Naive thymus-derived CD4-positive, alpha-beta T cell (primary cell): Measurements from ENCODE around the gene TNFSF8. TPM values are rescaled to one million over a fixed set of nuclear protein-coding genes. Genes with fewer than 3 reads are reported as not detected.

ENCODE experiments used
- ATAC-seq: fragments of 150-1000 bp; cut with Tn5 transposase; 2 replicates; pipeline ENCODE4 v1.10.0; 2021; ENCODE audit warnings: mild to moderate bottlenecking, moderate library complexity
- CTCF ChIA-PET: fragments of 350-600 bp; sonication (Branson Sonifier 250); formaldehyde crosslinking; loops from one replicate; lab custom pipeline; 2021; ENCODE audit warnings: antibody characterized with exemption; lab: Charles Lee
- POLR2A ChIA-PET: fragments of 350-600 bp; sonication (Branson Sonifier 250); formaldehyde crosslinking; loops from one replicate; lab custom pipeline; 2021; ENCODE audit warnings: antibody characterized with exemption, inconsistent platforms; lab: Charles Lee
- DNase-seq, 9 donors: peaks; one replicate each; pipeline versions ENCODE4 v3.0.0 to v3.0.0-alpha.2; 2020 to 2022; ENCODE audit warnings: mixed read lengths in 1 of 9
- H3K27ac ChIP-seq: one replicate; pipeline ENCODE4 v1.7.0; 2013; ENCODE audit warnings: mild to moderate bottlenecking, low read depth, low read length, moderate library complexity
- H3K27me3 ChIP-seq, 2 donors: one replicate each; pipeline ENCODE4 v1.7.0; 2013; ENCODE audit warnings: low read length in 2 of 2, mild to moderate bottlenecking in 2 of 2, moderate library complexity in 2 of 2; ENCODE audit not compliant: control insufficient read depth in 2 of 2, insufficient read depth in 2 of 2
- H3K36me3 ChIP-seq, 3 experiments: 1 replicate in 2 of 3; 2 replicates in 1 of 3; pipeline ENCODE4 v1.7.0; 2013; ENCODE audit warnings: low read length in 3 of 3, mild to moderate bottlenecking in 3 of 3, moderate library complexity in 1 of 3; ENCODE audit not compliant: insufficient read depth in 3 of 3, control insufficient read depth in 2 of 3
- H3K4me1 ChIP-seq, 2 donors: one replicate each; pipeline ENCODE4 v1.7.0; 2013; ENCODE audit warnings: low read length in 2 of 2, mild to moderate bottlenecking in 2 of 2, moderate library complexity in 1 of 2; ENCODE audit not compliant: control insufficient read depth in 2 of 2, insufficient read depth in 2 of 2
- H3K4me3 ChIP-seq: 2 replicates; pipeline ENCODE4 v1.7.0; 2013; ENCODE audit warnings: mild to moderate bottlenecking, low read length
- H3K9me3 ChIP-seq, 3 experiments: 1 replicate in 2 of 3; 2 replicates in 1 of 3; pipeline ENCODE4 v1.7.0; 2013; ENCODE audit warnings: low read length in 3 of 3; ENCODE audit not compliant: control insufficient read depth in 2 of 3
- H3K27ac Mint-ChIP-seq, 9 donors: one replicate each; pipeline ENCODE4 v1.8.0; 2020 to 2022; ENCODE audit warnings: mixed read lengths in 9 of 9, mild to moderate bottlenecking in 8 of 9, moderate library complexity in 5 of 9, inconsistent platforms in 2 of 9
- H3K27me3 Mint-ChIP-seq, 5 donors: one replicate each; pipeline ENCODE4 v1.8.0; 2021 to 2022; ENCODE audit warnings: mixed read lengths in 5 of 5, mild to moderate bottlenecking in 1 of 5
- H3K36me3 Mint-ChIP-seq, 5 donors: one replicate each; pipeline ENCODE4 v1.8.0; 2020 to 2022; ENCODE audit warnings: mixed read lengths in 5 of 5, mild to moderate bottlenecking in 3 of 5, inconsistent platforms in 1 of 5
- H3K4me1 Mint-ChIP-seq, 7 donors: one replicate each; pipeline ENCODE4 v1.8.0; 2020 to 2022; ENCODE audit warnings: mixed read lengths in 7 of 7, mild to moderate bottlenecking in 3 of 7, inconsistent platforms in 1 of 7
- H3K4me3 Mint-ChIP-seq, 10 donors: one replicate each; pipeline ENCODE4 v1.8.0; 2020 to 2022; ENCODE audit warnings: mild to moderate bottlenecking in 10 of 10, mixed read lengths in 10 of 10, moderate library complexity in 6 of 10, inconsistent platforms in 2 of 10
- H3K9me3 Mint-ChIP-seq, 11 donors: one replicate each; pipeline ENCODE4 v1.8.0; 2020 to 2022; ENCODE audit warnings: mixed read lengths in 11 of 11, mild to moderate bottlenecking in 4 of 11, inconsistent platforms in 1 of 11, moderate library complexity in 1 of 11
- intact Hi-C, 2 donors: fragments of 100-400 bp; cut with micrococcal nuclease; formaldehyde crosslinking; loops; one replicate each; pipeline ENCODE4 v1.15.1; 2023
- polyA plus RNA-seq, 2 donors: library from polyadenylated mRNA; unstranded; fragments of 300-500 nt; fragmentation: Illumina TruSeq; gene quantifications; one replicate each; pipeline ENCODE4 v1.2.3, GENCODE V29; 2021
- total RNA-seq, 6 experiments: library from RNA in 5 of 6; stranded (reverse) in 5 of 6; gene quantifications; 1 replicate in 5 of 6; 2 replicates in 1 of 6; pipeline ENCODE4 v1.2.3 and lab custom pipeline; 2021 to 2026

TNFSF8 gene
- total and polyA plus RNA-seq, 7 experiments from 2014 or later = 19.3 to 129 (median 35.4) TPM

GRCh38 chr9:114861273-114861672 lies 69.1 kb downstream of the TNFSF8 start:
- DNase-seq (no peak), ATAC-seq (no peak)
- no peak overlapping the region for H3K4me3 Mint-ChIP-seq
- H3K27ac Mint-ChIP-seq = peak overlapping the region in 1 of 9 donors; percentile 81
- peaks cover 0 to 26% (median 5%) of the 10 kb centered on the region in 5 donors for H3K36me3 Mint-ChIP-seq
- H3K27ac ChIP-seq = no peak overlapping the region
- H3K4me1 Mint-ChIP-seq = peaks cover 0 to 16% (median 2%) of the 10 kb centered on the region in 7 donors
- peaks cover 0 to 34% (median 0%) of the 10 kb centered on the region in 5 donors for H3K27me3 Mint-ChIP-seq
- ChIA-PET POLR2A (interaction anchor here (0.7 kb wide), 2 partner anchors 10 to 28 kb away, joined by 3 to 4 read pairs; no protein-coding TSS in a partner anchor), CTCF (no interaction called here)
- no peak overlapping the region for H3K4me3 ChIP-seq
- H3K36me3 ChIP-seq = no peaks in the 10 kb centered on the region
- H3K27me3 ChIP-seq = no peaks in the 10 kb centered on the region
- no peaks in the 10 kb centered on the region for H3K4me1 ChIP-seq
- intact Hi-C loops = no loop called here
- H3K9me3 Mint-ChIP-seq = peaks cover 0 to 17% (median 3%) of the 10 kb centered on the region in 11 donors
- H3K9me3 ChIP-seq = no peaks in the 10 kb centered on the region

DNA sequence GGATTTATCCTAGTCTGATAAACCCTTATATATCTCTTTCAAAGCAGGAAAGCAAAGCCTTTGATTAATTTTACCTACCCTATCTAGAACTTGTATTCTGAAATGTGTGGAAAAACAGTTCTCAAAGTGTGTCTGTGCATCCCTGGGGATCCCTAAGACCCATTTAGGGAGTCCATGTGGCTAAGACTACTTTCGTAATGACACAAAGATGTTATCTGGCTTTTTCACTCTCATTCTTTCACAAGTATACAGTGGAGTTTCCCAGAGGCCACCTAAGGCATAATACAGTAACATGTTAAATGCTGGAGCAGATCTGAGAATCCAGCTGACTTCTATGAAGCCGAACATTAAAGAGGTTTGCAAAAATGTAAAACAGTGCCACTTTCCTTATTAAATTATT lies 70.2 kb downstream of the TNFSF8 start:
- CTCF ChIA-PET = no interaction called here
- Mint-ChIP-seq H3K4me3 (no peak overlapping the region), H3K27me3 (peaks cover 0 to 36% (median 0%) of the 10 kb centered on the region in 5 donors), H3K36me3 (peaks cover 0 to 24% (median 5%) of the 10 kb centered on the region in 5 donors), H3K4me1 (peaks cover 0 to 16% (median 2%) of the 10 kb centered on the region in 7 donors), H3K27ac (no peak overlapping the region), H3K9me3 (peaks cover 0 to 14% (median 3%) of the 10 kb centered on the region in 11 donors)
- H3K27me3 ChIP-seq = no peaks in the 10 kb centered on the region
- no peaks in the 10 kb centered on the region for H3K36me3 ChIP-seq
- H3K4me3 ChIP-seq = no peak overlapping the region
- H3K4me1 ChIP-seq = no peaks in the 10 kb centered on the region
- no peak overlapping the region for H3K27ac ChIP-seq
- H3K9me3 ChIP-seq = no peaks in the 10 kb centered on the region
- POLR2A ChIA-PET = no interaction called here
- DNase-seq (no peak), ATAC-seq (no peak)
- intact Hi-C loops = no loop called here

GRCh38 chr9:114856942-114857315 lies 73.5 kb downstream of the TNFSF8 start:
- no peaks in the 10 kb centered on the region for H3K9me3 ChIP-seq
- H3K27me3 Mint-ChIP-seq = peaks cover 0 to 38% (median 0%) of the 10 kb centered on the region in 5 donors
- no peak overlapping the region for H3K4me3 ChIP-seq
- no peaks in the 10 kb centered on the region for H3K4me1 ChIP-seq
- H3K36me3 ChIP-seq = no peaks in the 10 kb centered on the region
- H3K4me1 Mint-ChIP-seq = peaks cover 0 to 12% (median 0%) of the 10 kb centered on the region in 7 donors
- H3K27ac ChIP-seq = no peak overlapping the region
- H3K27ac Mint-ChIP-seq = no peak overlapping the region
- peaks cover 0 to 14% (median 5%) of the 10 kb centered on the region in 5 donors for H3K36me3 Mint-ChIP-seq
- peaks cover 0 to 12% (median 3%) of the 10 kb centered on the region in 11 donors for H3K9me3 Mint-ChIP-seq
- POLR2A ChIA-PET = no interaction called here
- CTCF ChIA-PET = no interaction called here
- H3K27me3 ChIP-seq = no peaks in the 10 kb centered on the region
- DNase-seq (no peak), ATAC-seq (no peak)
- H3K4me3 Mint-ChIP-seq = no peak overlapping the region
- intact Hi-C loops = no loop called here

DNA sequence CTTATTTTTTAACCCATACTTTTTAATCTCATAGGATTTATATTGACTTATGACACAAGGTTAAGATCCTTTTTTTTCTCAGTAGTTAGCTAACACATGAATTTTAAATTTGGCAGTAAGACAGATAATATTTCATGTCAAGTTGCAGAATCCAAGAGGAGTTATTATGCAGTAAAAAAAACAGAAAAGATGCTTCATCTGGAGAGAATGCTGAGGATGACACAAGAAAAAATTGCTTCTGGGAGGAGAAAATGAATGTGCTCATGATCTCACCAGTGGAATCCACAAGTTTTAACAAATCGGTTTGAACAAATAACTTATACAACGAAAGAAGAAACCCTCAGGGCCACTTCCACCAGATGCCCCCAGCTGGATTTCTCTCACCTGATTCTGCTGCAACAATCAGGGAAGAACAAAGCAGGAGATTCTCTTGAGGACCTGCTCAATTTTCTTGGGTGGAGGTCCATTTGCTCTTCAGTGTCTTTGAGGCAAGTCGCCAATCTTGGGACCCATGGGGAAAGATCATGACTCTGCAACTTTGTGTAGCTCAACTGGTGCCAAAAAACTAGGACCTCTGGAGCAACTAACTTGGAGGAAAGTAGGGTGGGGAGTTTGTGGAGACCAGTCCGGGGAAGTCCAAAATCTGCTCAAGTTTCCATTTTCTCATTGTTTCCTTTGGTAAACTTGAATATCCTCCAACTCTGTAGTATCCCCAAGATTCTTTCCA lies 74.0 kb downstream of the TNFSF8 start:
- H3K27me3 ChIP-seq = no peaks in the 10 kb centered on the region
- no peaks in the 10 kb centered on the region for H3K36me3 ChIP-seq
- no peaks in the 10 kb centered on the region for H3K9me3 ChIP-seq
- no peak overlapping the region for H3K4me3 ChIP-seq
- CTCF ChIA-PET = interaction anchor here (1.0 kb wide), 1 partner anchor 31 kb away, joined by 5 read pairs; no protein-coding TSS in a partner anchor
- peaks cover 0 to 38% (median 0%) of the 10 kb centered on the region in 5 donors for H3K27me3 Mint-ChIP-seq
- no peak overlapping the region for H3K4me3 Mint-ChIP-seq
- peaks cover 0 to 15% (median 5%) of the 10 kb centered on the region in 5 donors for H3K36me3 Mint-ChIP-seq
- intact Hi-C loops = no loop called here
- DNase-seq (no peak), ATAC-seq (no peak)
- no peak overlapping the region for H3K27ac ChIP-seq
- peaks cover under 1 to 13% (median 5%) of the 10 kb centered on the region in 7 donors for H3K4me1 Mint-ChIP-seq
- no peak overlapping the region for H3K27ac Mint-ChIP-seq
- POLR2A ChIA-PET = interaction anchor here (0.6 kb wide), 1 partner anchor 32 kb away, joined by 4 read pairs; no protein-coding TSS in a partner anchor
- H3K9me3 Mint-ChIP-seq = peaks cover 0 to 12% (median 3%) of the 10 kb centered on the region in 11 donors
- no peaks in the 10 kb centered on the region for H3K4me1 ChIP-seq

- intact Hi-C loops = no loop called here
- H3K27ac Mint-ChIP-seq = no peak overlapping the region
- H3K27me3 Mint-ChIP-seq = peaks cover 0 to 30% (median 0%) of the 10 kb centered on the region in 5 donors
- Histone ChIP-seq H3K4me3 (no peak overlapping the region), H3K36me3 (no peaks in the 10 kb centered on the region), H3K27ac (no peak overlapping the region), H3K4me1 (no peaks in the 10 kb centered on the region), H3K27me3 (no peaks in the 10 kb centered on the region), H3K9me3 (no peaks in the 10 kb centered on the region)
- no peak for DNase-seq
- CTCF ChIA-PET = interaction anchor here (1.0 kb wide), 1 partner anchor 30 kb away, joined by 5 read pairs; no protein-coding TSS in a partner anchor
- no peak for ATAC-seq
- POLR2A ChIA-PET = no interaction called here
- H3K4me3 Mint-ChIP-seq = no peak overlapping the region
- peaks cover 8 to 15% (median 11%) of the 10 kb centered on the region in 7 donors for H3K4me1 Mint-ChIP-seq
- peaks cover 0 to 19% (median 3%) of the 10 kb centered on the region in 11 donors for H3K9me3 Mint-ChIP-seq
- H3K36me3 Mint-ChIP-seq = peaks cover 0 to 19% (median 5%) of the 10 kb centered on the region in 5 donors
Measured at GRCh38 chr9:114855488-114855887, 74.9 kb downstream of the TNFSF8 start.

DNA sequence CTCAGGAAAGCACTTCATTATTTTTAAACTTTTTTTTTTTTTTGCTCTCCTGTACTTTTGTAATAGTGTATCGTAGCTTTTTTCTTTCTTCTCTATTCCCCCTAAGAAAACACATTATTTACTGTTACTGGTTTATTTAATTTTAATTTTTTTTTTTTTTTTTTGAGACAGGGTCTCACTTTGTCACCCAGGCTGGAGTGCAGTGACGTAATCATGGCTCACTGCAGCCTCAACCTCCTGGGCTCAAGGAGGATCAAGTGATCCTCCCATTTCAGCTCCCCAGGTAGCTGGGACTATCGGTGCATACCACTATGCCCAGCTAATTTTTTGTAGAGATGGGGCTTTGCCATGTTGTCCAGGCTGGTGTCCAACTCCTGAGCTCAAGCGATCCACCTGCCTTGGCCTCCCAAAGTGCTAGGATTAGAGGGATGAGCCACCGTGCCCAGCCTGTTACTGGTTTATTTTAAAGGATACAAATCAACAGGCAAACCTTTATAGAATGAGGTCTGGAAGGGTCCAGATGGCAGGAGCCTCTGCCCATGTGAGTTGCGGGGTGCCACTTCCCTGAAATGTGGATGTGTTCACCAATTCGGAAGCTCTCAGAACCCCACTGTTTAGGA lies 75.5 kb downstream of the TNFSF8 start:
- Histone ChIP-seq H3K4me3 (no peak overlapping the region), H3K4me1 (no peaks in the 10 kb centered on the region), H3K27ac (no peak overlapping the region), H3K36me3 (no peaks in the 10 kb centered on the region), H3K9me3 (no peaks in the 10 kb centered on the region), H3K27me3 (no peaks in the 10 kb centered on the region)
- peaks cover 0 to 19% (median 5%) of the 10 kb centered on the region in 5 donors for H3K36me3 Mint-ChIP-seq
- intact Hi-C loops = no loop called here
- CTCF ChIA-PET = interaction anchor here (1.0 kb wide), 1 partner anchor 29 kb away, joined by 5 read pairs; no protein-coding TSS in a partner anchor
- no peak for DNase-seq
- POLR2A ChIA-PET = no interaction called here
- peaks cover 0 to 26% (median 0%) of the 10 kb centered on the region in 5 donors for H3K27me3 Mint-ChIP-seq
- H3K27ac Mint-ChIP-seq = no peak overlapping the region
- no peak for ATAC-seq
- H3K9me3 Mint-ChIP-seq = peaks cover 0 to 19% (median 3%) of the 10 kb centered on the region in 11 donors
- H3K4me1 Mint-ChIP-seq = peaks cover 8 to 13% (median 10%) of the 10 kb centered on the region in 7 donors
- H3K4me3 Mint-ChIP-seq = no peak overlapping the region
